ENCODE results near the gene GGACT.

Gene GGACT

GRCh38 chr13:100533588-100534041 lies 55.0 kb downstream of the GGACT start:
- Histone ChIP-seq H3K27ac (ENCODE audit: low read depth in 2 of 2, low read length in 2 of 2) (no peak overlapping the region), H3K9me3 (ENCODE audit: control insufficient read depth in 2 of 2, low read length in 2 of 2) (no peaks in the 10 kb centered on the region), H3K4me3 (ENCODE audit: low read length in 2 of 2) (no peak overlapping the region), H3K36me3 (ENCODE audit: control insufficient read depth in 2 of 2, insufficient read depth in 2 of 2, low read length in 2 of 2) (peaks cover 6 to 20% of the 10 kb centered on the region in 2 donors), H3K9ac (ENCODE audit: low read depth in 1 of 2, low read length in 2 of 2) (no peak overlapping the region), H3K4me1 (ENCODE audit: control insufficient read depth in 2 of 2, insufficient read depth in 2 of 2, low read length in 2 of 2) (no peaks in the 10 kb centered on the region), H3K27me3 (ENCODE audit: control insufficient read depth in 2 of 2, insufficient read depth in 2 of 2, low read length in 2 of 2) (no peaks in the 10 kb centered on the region)

- H3K9ac ChIP-seq (ENCODE audit: low read depth in 1 of 2, low read length in 2 of 2), result no peak overlapping the region
- peaks cover 10 to 24% of the 10 kb centered on the region in 2 donors for H3K36me3 ChIP-seq (ENCODE audit: control insufficient read depth in 2 of 2, insufficient read depth in 2 of 2, low read length in 2 of 2)
- no peaks in the 10 kb centered on the region for H3K27me3 ChIP-seq (ENCODE audit: control insufficient read depth in 2 of 2, insufficient read depth in 2 of 2, low read length in 2 of 2)
- no peak overlapping the region for H3K27ac ChIP-seq (ENCODE audit: low read depth in 2 of 2, low read length in 2 of 2)
- H3K4me1 ChIP-seq (ENCODE audit: control insufficient read depth in 2 of 2, insufficient read depth in 2 of 2, low read length in 2 of 2), result no peaks in the 10 kb centered on the region
- H3K9me3 ChIP-seq (ENCODE audit: control insufficient read depth in 2 of 2, low read length in 2 of 2), result no peaks in the 10 kb centered on the region
- H3K4me3 ChIP-seq (ENCODE audit: low read length in 2 of 2), result no peak overlapping the region
Observed at GRCh38 chr13:100532836-100533435, 55.7 kb downstream of the GGACT start.

GRCh38 chr13:100532090-100532766 lies 56.4 kb downstream of the GGACT start:
- H3K9me3 ChIP-seq (ENCODE audit: control insufficient read depth in 2 of 2, low read length in 2 of 2), result no peaks in the 10 kb centered on the region
- H3K27ac ChIP-seq (ENCODE audit: low read depth in 2 of 2, low read length in 2 of 2), result no peak overlapping the region
- H3K4me3 ChIP-seq (ENCODE audit: low read length in 2 of 2), result no peak overlapping the region
- H3K27me3 ChIP-seq (ENCODE audit: control insufficient read depth in 2 of 2, insufficient read depth in 2 of 2, low read length in 2 of 2), result no peaks in the 10 kb centered on the region
- no peaks in the 10 kb centered on the region for H3K4me1 ChIP-seq (ENCODE audit: control insufficient read depth in 2 of 2, insufficient read depth in 2 of 2, low read length in 2 of 2)
- H3K36me3 ChIP-seq (ENCODE audit: control insufficient read depth in 2 of 2, insufficient read depth in 2 of 2, low read length in 2 of 2), result peaks cover 14 to 27% of the 10 kb centered on the region in 2 donors
- H3K9ac ChIP-seq (ENCODE audit: low read depth in 1 of 2, low read length in 2 of 2), result no peak overlapping the region

GRCh38 chr13:100530671-100531213 lies 57.8 kb downstream of the GGACT start:
- no peak overlapping the region for H3K4me3 ChIP-seq (ENCODE audit: low read length in 2 of 2)
- H3K4me1 ChIP-seq (ENCODE audit: control insufficient read depth in 2 of 2, insufficient read depth in 2 of 2, low read length in 2 of 2), result no peaks in the 10 kb centered on the region
- H3K9me3 ChIP-seq (ENCODE audit: control insufficient read depth in 2 of 2, low read length in 2 of 2), result no peaks in the 10 kb centered on the region
- H3K36me3 ChIP-seq (ENCODE audit: control insufficient read depth in 2 of 2, insufficient read depth in 2 of 2, low read length in 2 of 2), result peaks cover 14 to 34% of the 10 kb centered on the region in 2 donors
- H3K27me3 ChIP-seq (ENCODE audit: control insufficient read depth in 2 of 2, insufficient read depth in 2 of 2, low read length in 2 of 2), result no peaks in the 10 kb centered on the region
- H3K9ac ChIP-seq (ENCODE audit: low read depth in 1 of 2, low read length in 2 of 2), result no peak overlapping the region
- H3K27ac ChIP-seq (ENCODE audit: low read depth in 2 of 2, low read length in 2 of 2), result no peak overlapping the region

- Histone ChIP-seq H3K9me3 (ENCODE audit: control insufficient read depth in 2 of 2, low read length in 2 of 2) (no peaks in the 10 kb centered on the region), H3K4me1 (ENCODE audit: control insufficient read depth in 2 of 2, insufficient read depth in 2 of 2, low read length in 2 of 2) (no peaks in the 10 kb centered on the region), H3K9ac (ENCODE audit: low read depth in 1 of 2, low read length in 2 of 2) (no peak overlapping the region), H3K4me3 (ENCODE audit: low read length in 2 of 2) (no peak overlapping the region), H3K27ac (ENCODE audit: low read depth in 2 of 2, low read length in 2 of 2) (no peak overlapping the region), H3K36me3 (ENCODE audit: control insufficient read depth in 2 of 2, insufficient read depth in 2 of 2, low read length in 2 of 2) (peaks cover 14 to 34% of the 10 kb centered on the region in 2 donors), H3K27me3 (ENCODE audit: control insufficient read depth in 2 of 2, insufficient read depth in 2 of 2, low read length in 2 of 2) (no peaks in the 10 kb centered on the region)
Observed at GRCh38 chr13:100529666-100530377, 58.8 kb downstream of the GGACT start.

- H3K9me3 ChIP-seq (ENCODE audit: control insufficient read depth in 2 of 2, low read length in 2 of 2), result no peaks in the 10 kb centered on the region
- H3K9ac ChIP-seq (ENCODE audit: low read depth in 1 of 2, low read length in 2 of 2), result no peak overlapping the region
- no peaks in the 10 kb centered on the region for H3K4me1 ChIP-seq (ENCODE audit: control insufficient read depth in 2 of 2, insufficient read depth in 2 of 2, low read length in 2 of 2)
- peaks cover 14 to 34% of the 10 kb centered on the region in 2 donors for H3K36me3 ChIP-seq (ENCODE audit: control insufficient read depth in 2 of 2, insufficient read depth in 2 of 2, low read length in 2 of 2)
- no peak overlapping the region for H3K27ac ChIP-seq (ENCODE audit: low read depth in 2 of 2, low read length in 2 of 2)
- H3K4me3 ChIP-seq (ENCODE audit: low read length in 2 of 2), result no peak overlapping the region
- H3K27me3 ChIP-seq (ENCODE audit: control insufficient read depth in 2 of 2, insufficient read depth in 2 of 2, low read length in 2 of 2), result no peaks in the 10 kb centered on the region
Observed at GRCh38 chr13:100528820-100529219, 59.8 kb downstream of the GGACT start.

- Histone ChIP-seq H3K9me3 (ENCODE audit: control insufficient read depth in 2 of 2, low read length in 2 of 2) (no peaks in the 10 kb centered on the region), H3K27ac (ENCODE audit: low read depth in 2 of 2, low read length in 2 of 2) (no peak overlapping the region), H3K36me3 (ENCODE audit: control insufficient read depth in 2 of 2, insufficient read depth in 2 of 2, low read length in 2 of 2) (peaks cover 14 to 34% of the 10 kb centered on the region in 2 donors), H3K4me3 (ENCODE audit: low read length in 2 of 2) (no peak overlapping the region), H3K4me1 (ENCODE audit: control insufficient read depth in 2 of 2, insufficient read depth in 2 of 2, low read length in 2 of 2) (no peaks in the 10 kb centered on the region), H3K27me3 (ENCODE audit: control insufficient read depth in 2 of 2, insufficient read depth in 2 of 2, low read length in 2 of 2) (no peaks in the 10 kb centered on the region), H3K9ac (ENCODE audit: low read depth in 1 of 2, low read length in 2 of 2) (no peak overlapping the region)
Observed at GRCh38 chr13:100528353-100528752, 60.2 kb downstream of the GGACT start.

- Histone ChIP-seq H3K4me3 (ENCODE audit: low read length in 2 of 2) (no peak overlapping the region), H3K27me3 (ENCODE audit: control insufficient read depth in 2 of 2, insufficient read depth in 2 of 2, low read length in 2 of 2) (no peaks in the 10 kb centered on the region), H3K27ac (ENCODE audit: low read depth in 2 of 2, low read length in 2 of 2) (no peak overlapping the region), H3K4me1 (ENCODE audit: control insufficient read depth in 2 of 2, insufficient read depth in 2 of 2, low read length in 2 of 2) (no peaks in the 10 kb centered on the region), H3K9ac (ENCODE audit: low read depth in 1 of 2, low read length in 2 of 2) (no peak overlapping the region), H3K36me3 (ENCODE audit: control insufficient read depth in 2 of 2, insufficient read depth in 2 of 2, low read length in 2 of 2) (peaks cover 14 to 34% of the 10 kb centered on the region in 2 donors), H3K9me3 (ENCODE audit: control insufficient read depth in 2 of 2, low read length in 2 of 2) (no peaks in the 10 kb centered on the region)
Observed at GRCh38 chr13:100527644-100528043, 60.9 kb downstream of the GGACT start.

- H3K9me3 ChIP-seq (ENCODE audit: control insufficient read depth in 2 of 2, low read length in 2 of 2), result no peaks in the 10 kb centered on the region
- no peaks in the 10 kb centered on the region for H3K27me3 ChIP-seq (ENCODE audit: control insufficient read depth in 2 of 2, insufficient read depth in 2 of 2, low read length in 2 of 2)
- H3K36me3 ChIP-seq (ENCODE audit: control insufficient read depth in 2 of 2, insufficient read depth in 2 of 2, low read length in 2 of 2), result peaks cover 14 to 34% of the 10 kb centered on the region in 2 donors
- H3K4me1 ChIP-seq (ENCODE audit: control insufficient read depth in 2 of 2, insufficient read depth in 2 of 2, low read length in 2 of 2), result no peaks in the 10 kb centered on the region
- H3K9ac ChIP-seq (ENCODE audit: low read depth in 1 of 2, low read length in 2 of 2), result no peak overlapping the region
- H3K27ac ChIP-seq (ENCODE audit: low read depth in 2 of 2, low read length in 2 of 2), result no peak overlapping the region
- H3K4me3 ChIP-seq (ENCODE audit: low read length in 2 of 2), result no peak overlapping the region
Observed at GRCh38 chr13:100526318-100527000, 62.1 kb downstream of the GGACT start.
